ENCODE measurements around the gene THUMPD2. TPM values are rescaled to one million over a fixed set of nuclear protein-coding genes. Genes with fewer than 3 reads are reported as not detected.
"Not testable (repeated sequence)": the region's sequence is repeated elsewhere in the genome, so short reads cannot be mapped to it uniquely, and the experiment has no call there.

Gene THUMPD2, protein sequence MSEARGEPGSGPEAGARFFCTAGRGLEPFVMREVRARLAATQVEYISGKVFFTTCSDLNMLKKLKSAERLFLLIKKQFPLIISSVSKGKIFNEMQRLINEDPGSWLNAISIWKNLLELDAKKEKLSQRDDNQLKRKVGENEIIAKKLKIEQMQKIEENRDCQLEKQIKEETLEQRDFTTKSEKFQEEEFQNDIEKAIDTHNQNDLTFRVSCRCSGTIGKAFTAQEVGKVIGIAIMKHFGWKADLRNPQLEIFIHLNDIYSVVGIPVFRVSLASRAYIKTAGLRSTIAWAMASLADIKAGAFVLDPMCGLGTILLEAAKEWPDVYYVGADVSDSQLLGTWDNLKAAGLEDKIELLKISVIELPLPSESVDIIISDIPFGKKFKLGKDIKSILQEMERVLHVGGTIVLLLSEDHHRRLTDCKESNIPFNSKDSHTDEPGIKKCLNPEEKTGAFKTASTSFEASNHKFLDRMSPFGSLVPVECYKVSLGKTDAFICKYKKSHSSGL
- 19.0 and 19.4 TPM in 2 replicates for total RNA-seq

DNA sequence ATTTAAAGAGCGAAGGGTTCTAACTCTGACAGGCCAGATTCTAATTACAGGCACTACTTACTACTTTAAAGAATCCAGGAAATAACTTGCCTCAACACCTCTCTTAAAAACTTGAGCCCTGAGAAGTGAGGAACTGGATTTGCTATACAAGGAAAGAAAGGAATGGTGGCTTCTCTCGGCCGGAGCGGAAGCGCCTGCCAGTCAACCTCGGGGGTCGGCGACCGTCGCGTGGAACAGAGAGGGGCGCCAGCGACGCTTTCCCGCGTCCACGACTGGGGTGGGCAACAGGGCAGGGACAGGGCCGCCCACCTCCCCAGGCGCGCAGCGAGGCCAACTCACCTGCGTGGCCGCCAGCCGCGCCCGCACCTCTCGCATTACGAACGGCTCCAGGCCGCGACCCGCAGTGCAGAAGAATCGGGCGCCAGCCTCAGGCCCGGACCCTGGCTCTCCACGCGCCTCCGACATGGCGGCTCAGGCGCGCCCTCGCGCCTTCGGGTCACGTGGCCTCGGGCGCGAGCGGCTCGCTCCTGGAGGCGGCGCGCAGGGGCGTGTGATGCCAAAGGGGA lies at the start of gene THUMPD2:
Gene THUMPD2 (minus strand): TSS at position 484 of the 566 bp plus-strand sequence. CDS start 19 bp downstream, at position 465.
- peak within 1 kb of the TSS; percentile 91 for H3K27ac Mint-ChIP-seq
- no peaks in the 10 kb centered on the region for H3K9me3 Mint-ChIP-seq
- H3K27me3 Mint-ChIP-seq (ENCODE audit: low read depth) = no peaks in the 10 kb centered on the region
- intact Hi-C loops (cut with micrococcal nuclease) = loop anchor here (5.0 kb wide), 1 partner anchor 342 kb away; the partner anchor contains the start of gene MAP4K3
- H3K36me3 Mint-ChIP-seq (ENCODE audit: low read depth) = peaks cover 39% of the 10 kb centered on the region
- DNase-seq (ENCODE audit: low spot score) = peak; percentile 65
- peaks cover 50% of the 10 kb centered on the region for H3K4me1 Mint-ChIP-seq (ENCODE audit: low read depth)
- H3K4me3 Mint-ChIP-seq (ENCODE audit: low read depth) = peak within 1 kb of the TSS; percentile 88

DNA sequence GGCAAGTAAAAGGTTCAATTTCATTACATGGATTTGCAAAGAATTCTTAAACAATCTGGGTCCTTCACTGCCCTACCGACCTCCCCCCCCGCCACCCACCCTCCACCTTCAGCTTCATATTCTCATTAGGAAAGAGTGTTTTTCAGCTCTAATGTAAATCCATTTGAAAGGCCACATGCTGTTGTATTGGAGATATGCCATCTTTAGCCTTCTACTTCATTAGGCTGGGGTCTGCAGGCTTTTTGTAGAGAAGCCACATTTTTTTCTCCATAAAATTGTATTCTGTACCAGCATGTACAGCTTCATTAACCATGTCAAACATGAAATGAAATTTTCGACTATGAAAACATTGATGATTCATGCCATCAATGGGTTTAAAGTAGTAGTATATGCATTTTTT lies 42.8 kb upstream of the THUMPD2 start:
- intact Hi-C loops (cut with micrococcal nuclease) = no loop called here

DNA sequence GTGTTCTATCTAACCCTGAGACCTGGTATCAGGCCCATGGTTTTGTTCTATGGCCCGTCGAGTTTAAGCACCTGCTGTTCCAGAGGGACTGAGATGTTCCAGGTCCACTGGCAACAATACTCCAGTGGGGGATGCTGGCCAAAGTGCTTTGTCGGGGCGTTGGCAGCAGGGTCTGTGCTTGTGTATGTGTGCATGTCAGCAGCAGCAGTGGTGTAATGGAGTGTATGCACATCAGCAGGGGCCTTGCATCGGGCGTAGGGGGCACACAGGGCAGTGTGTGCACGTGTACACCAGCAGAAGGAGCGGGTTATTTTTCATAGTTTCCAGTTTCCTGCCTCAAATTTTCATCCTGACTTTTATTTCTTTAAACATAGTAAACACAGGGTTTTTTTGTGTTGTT lies 37.8 kb upstream of the THUMPD2 start:
- Mint-ChIP-seq H3K36me3 (ENCODE audit: low read depth) (no peaks in the 10 kb centered on the region), H3K27ac (no peak overlapping the region), H3K9me3 (no peaks in the 10 kb centered on the region), H3K27me3 (ENCODE audit: low read depth) (no peaks in the 10 kb centered on the region), H3K4me3 (ENCODE audit: low read depth) (no peak overlapping the region), H3K4me1 (ENCODE audit: low read depth) (no peaks in the 10 kb centered on the region)
- DNase-seq (ENCODE audit: low spot score) = no peak
- intact Hi-C loops (cut with micrococcal nuclease) = no loop called here

More for the DNA sequence above, 42.8 kb upstream of the THUMPD2 start:
- Mint-ChIP-seq H3K9me3 (no peaks in the 10 kb centered on the region), H3K27ac (no peak overlapping the region), H3K4me1 (ENCODE audit: low read depth) (no peaks in the 10 kb centered on the region), H3K4me3 (ENCODE audit: low read depth) (no peak overlapping the region), H3K36me3 (ENCODE audit: low read depth) (no peaks in the 10 kb centered on the region), H3K27me3 (ENCODE audit: low read depth) (peaks cover 4% of the 10 kb centered on the region)
- no peak for DNase-seq (ENCODE audit: low spot score)

DNA sequence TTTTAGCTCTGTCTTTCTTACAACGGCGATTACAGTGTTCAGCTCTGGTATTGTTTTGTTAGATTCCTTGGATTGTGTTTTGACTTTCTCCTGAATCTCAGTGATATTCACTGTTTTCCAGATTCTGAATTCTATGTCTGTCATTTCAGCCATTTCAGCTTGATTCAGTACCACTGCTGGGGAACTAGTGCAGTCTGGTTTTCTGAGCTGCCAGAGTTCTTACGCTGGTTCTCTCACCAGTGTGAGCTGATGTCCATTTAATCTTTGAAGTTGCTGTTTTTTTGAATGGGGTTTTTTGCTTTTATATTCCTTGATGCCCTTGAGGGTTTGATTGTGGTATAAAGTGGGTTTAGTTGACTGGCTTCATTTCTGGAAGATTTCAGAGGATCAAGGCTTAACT lies 37.4 kb upstream of the THUMPD2 start:
- intact Hi-C loops (cut with micrococcal nuclease) = no loop called here
- Mint-ChIP-seq H3K4me1 (ENCODE audit: low read depth) (no peaks in the 10 kb centered on the region), H3K9me3 (no peaks in the 10 kb centered on the region), H3K4me3 (ENCODE audit: low read depth) (no peak overlapping the region), H3K27ac (no peak overlapping the region), H3K36me3 (ENCODE audit: low read depth) (no peaks in the 10 kb centered on the region), H3K27me3 (ENCODE audit: low read depth) (no peaks in the 10 kb centered on the region)
- no peak for DNase-seq (ENCODE audit: low spot score)

DNA sequence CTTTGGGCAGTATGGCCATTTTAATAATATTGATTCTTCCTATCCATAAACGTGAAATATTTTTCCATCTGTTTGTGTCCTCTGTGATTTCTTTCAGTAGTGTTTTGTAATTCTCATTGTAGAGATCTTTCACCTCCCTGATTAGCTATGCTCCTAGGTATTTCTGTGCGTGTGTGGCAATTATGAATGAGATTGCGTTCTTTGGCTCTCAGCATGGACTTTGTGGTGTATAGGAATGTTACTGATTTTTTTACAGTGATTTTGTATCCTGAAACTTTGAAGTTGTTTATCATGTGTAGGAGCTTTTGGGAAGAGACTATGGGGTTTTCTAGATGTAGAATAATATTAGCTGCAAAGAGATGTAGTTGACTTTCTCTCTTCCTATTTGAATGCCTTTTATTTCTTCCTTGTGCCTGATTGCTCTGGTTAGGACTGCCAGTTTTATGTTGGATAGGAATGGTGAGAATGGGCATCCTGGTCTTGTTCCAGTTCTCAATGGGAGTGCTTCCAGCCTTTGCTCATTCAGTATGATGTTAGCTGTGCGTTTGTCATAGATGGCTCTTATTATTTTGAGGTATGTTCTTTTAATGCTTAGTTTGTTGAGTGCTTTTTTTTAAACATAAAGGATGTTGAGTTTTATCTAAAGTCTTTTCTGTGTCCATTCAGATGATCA lies 27.0 kb upstream of the THUMPD2 start:
- Mint-ChIP-seq H3K27ac (peak overlapping the region; percentile 4), H3K27me3 (ENCODE audit: low read depth) (peaks cover 1% of the 10 kb centered on the region), H3K36me3 (ENCODE audit: low read depth) (no peaks in the 10 kb centered on the region), H3K9me3 (peaks cover 38% of the 10 kb centered on the region), H3K4me3 (ENCODE audit: low read depth) (no peak overlapping the region), H3K4me1 (ENCODE audit: low read depth) (no peaks in the 10 kb centered on the region)
- no peak for DNase-seq (ENCODE audit: low spot score)
- intact Hi-C loops (cut with micrococcal nuclease) = no loop called here

DNA sequence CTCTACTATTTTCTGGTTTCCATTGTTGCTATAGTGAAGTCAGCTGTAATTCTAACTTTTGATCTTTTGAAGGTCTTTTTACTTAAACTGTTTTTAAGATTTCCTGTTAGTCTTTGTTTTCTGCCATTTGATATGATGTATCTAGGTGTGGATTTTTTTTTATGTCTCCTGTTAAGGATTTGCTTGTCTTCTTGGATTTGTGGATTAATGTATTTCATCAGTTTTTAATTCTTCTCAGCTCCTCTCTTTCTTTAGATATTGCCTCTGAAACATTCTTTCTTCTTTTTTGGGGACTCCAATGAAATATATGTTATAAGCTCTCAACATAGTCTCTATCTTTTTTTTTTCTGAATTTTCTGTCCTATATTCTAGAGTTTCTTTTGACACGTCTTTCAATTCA lies 24.8 kb upstream of the THUMPD2 start:
- Mint-ChIP-seq H3K27ac (no peak overlapping the region), H3K36me3 (ENCODE audit: low read depth) (no peaks in the 10 kb centered on the region), H3K4me1 (ENCODE audit: low read depth) (no peaks in the 10 kb centered on the region), H3K9me3 (peaks cover 32% of the 10 kb centered on the region), H3K4me3 (ENCODE audit: low read depth) (no peak overlapping the region), H3K27me3 (ENCODE audit: low read depth) (peaks cover 10% of the 10 kb centered on the region)
- intact Hi-C loops (cut with micrococcal nuclease) = no loop called here
- no peak for DNase-seq (ENCODE audit: low spot score)

GRCh38 chr2:39800752-39801151 lies 21.7 kb upstream of the THUMPD2 start:
- no peak overlapping the region for H3K27ac Mint-ChIP-seq
- H3K36me3 Mint-ChIP-seq (ENCODE audit: low read depth) = no peaks in the 10 kb centered on the region
- no peak for DNase-seq (ENCODE audit: low spot score)
- peaks cover 8% of the 10 kb centered on the region for H3K27me3 Mint-ChIP-seq (ENCODE audit: low read depth)
- intact Hi-C loops (cut with micrococcal nuclease) = no loop called here
- H3K4me3 Mint-ChIP-seq (ENCODE audit: low read depth) = no peak overlapping the region
- H3K4me1 Mint-ChIP-seq (ENCODE audit: low read depth) = no peaks in the 10 kb centered on the region
- H3K9me3 Mint-ChIP-seq = peaks cover 21% of the 10 kb centered on the region

DNA sequence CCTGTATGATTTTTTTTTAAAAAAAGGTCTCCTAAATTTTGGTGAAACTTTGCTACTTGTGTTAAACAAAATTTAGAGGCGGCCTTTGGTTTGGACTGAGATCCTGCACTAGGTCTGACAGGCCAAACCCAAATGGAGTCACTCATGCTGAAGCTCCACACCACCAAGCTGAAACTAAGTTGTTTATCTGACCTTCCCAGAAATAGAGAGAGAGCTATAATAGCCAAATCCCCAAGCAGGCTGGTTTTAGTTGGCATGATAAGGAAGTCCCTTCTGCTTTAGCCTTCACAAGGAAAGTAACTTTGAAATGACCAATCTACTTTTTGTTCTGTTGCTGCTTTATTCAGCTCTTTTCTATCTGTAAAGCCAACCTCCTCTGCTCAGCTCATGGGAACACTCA lies 17.1 kb upstream of the THUMPD2 start:
- Mint-ChIP-seq H3K4me1 (ENCODE audit: low read depth) (no peaks in the 10 kb centered on the region), H3K9me3 (peaks cover 3% of the 10 kb centered on the region), H3K4me3 (ENCODE audit: low read depth) (no peak overlapping the region), H3K27me3 (ENCODE audit: low read depth) (peaks cover 8% of the 10 kb centered on the region), H3K27ac (no peak overlapping the region), H3K36me3 (ENCODE audit: low read depth) (no peaks in the 10 kb centered on the region)
- intact Hi-C loops (cut with micrococcal nuclease) = no loop called here
- DNase-seq (ENCODE audit: low spot score) = no peak

DNA sequence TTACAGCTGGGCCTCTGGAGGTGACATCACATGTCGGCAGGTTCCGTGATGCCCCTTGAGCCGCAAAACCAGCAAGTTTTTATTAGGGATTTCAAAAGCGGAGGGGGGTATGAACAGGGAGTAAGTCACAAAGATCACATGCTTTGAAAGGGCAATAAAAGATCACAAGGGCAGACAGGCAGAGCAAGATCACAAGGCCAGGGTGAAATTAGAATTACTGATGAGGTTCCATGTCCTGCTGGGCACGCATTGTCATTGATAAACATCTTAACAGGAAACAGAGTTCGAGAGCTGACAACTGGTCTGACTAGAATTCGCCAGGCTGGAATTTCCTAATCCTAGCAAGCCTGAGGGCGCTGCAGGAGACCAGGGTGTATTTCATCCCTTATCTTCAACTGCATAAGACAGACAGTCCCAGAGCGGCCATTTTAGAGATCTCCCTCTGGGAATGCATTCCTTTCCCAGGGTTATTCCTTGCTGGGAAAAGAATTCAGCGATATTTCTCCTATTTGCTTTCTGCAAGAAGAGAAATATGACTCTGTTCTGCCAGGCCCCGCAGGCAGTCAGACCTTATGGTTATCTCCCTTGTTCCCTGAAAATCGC lies 11.3 kb upstream of the THUMPD2 start:
- H3K4me1 Mint-ChIP-seq (ENCODE audit: low read depth); intact Hi-C loops (cut with micrococcal nuclease); DNase-seq (ENCODE audit: low spot score); H3K9me3 Mint-ChIP-seq; H3K4me3 Mint-ChIP-seq (ENCODE audit: low read depth); H3K36me3 Mint-ChIP-seq (ENCODE audit: low read depth); H3K27ac Mint-ChIP-seq; H3K27me3 Mint-ChIP-seq (ENCODE audit: low read depth): not testable (repeated sequence)

GRCh38 chr2:39787950-39788349 lies 8.9 kb upstream of the THUMPD2 start:
- intact Hi-C loops (cut with micrococcal nuclease) = no loop called here
- Mint-ChIP-seq H3K36me3 (ENCODE audit: low read depth) (no peaks in the 10 kb centered on the region), H3K9me3 (peaks cover 4% of the 10 kb centered on the region), H3K27ac (no peak overlapping the region), H3K4me1 (ENCODE audit: low read depth) (peaks cover 2% of the 10 kb centered on the region), H3K27me3 (ENCODE audit: low read depth) (peaks cover 3% of the 10 kb centered on the region), H3K4me3 (ENCODE audit: low read depth) (no peak overlapping the region)
- DNase-seq (ENCODE audit: low spot score) = no peak

- no peak overlapping the region for H3K4me3 Mint-ChIP-seq (ENCODE audit: low read depth)
Observed at GRCh38 chr2:39786761-39787522, 7.9 kb upstream of the THUMPD2 start.

GRCh38 chr2:39782591-39782990 lies 3.5 kb upstream of the THUMPD2 start:
- Mint-ChIP-seq H3K9me3 (no peaks in the 10 kb centered on the region), H3K4me1 (ENCODE audit: low read depth) (peaks cover 34% of the 10 kb centered on the region), H3K4me3 (ENCODE audit: low read depth) (no peak overlapping the region), H3K27ac (no peak overlapping the region), H3K36me3 (ENCODE audit: low read depth) (peaks cover 12% of the 10 kb centered on the region), H3K27me3 (ENCODE audit: low read depth) (peaks cover 3% of the 10 kb centered on the region)
- intact Hi-C loops (cut with micrococcal nuclease) = no loop called here
- no peak for DNase-seq (ENCODE audit: low spot score)

More at GRCh38 chr2:39786761-39787522, 7.9 kb upstream of the THUMPD2 start:
- no peak for DNase-seq (ENCODE audit: low spot score)
- no peak overlapping the region for H3K27ac Mint-ChIP-seq
- H3K9me3 Mint-ChIP-seq = peaks cover 4% of the 10 kb centered on the region
- H3K27me3 Mint-ChIP-seq (ENCODE audit: low read depth) = peaks cover 3% of the 10 kb centered on the region
- H3K36me3 Mint-ChIP-seq (ENCODE audit: low read depth) = no peaks in the 10 kb centered on the region
- intact Hi-C loops (cut with micrococcal nuclease) = no loop called here
- peaks cover 12% of the 10 kb centered on the region for H3K4me1 Mint-ChIP-seq (ENCODE audit: low read depth)
